Hindlimb muscle (tissue), 1 donor: ENCODE data around the gene IFI27L1. TPM values are rescaled to one million over a fixed set of nuclear protein-coding genes. Genes with fewer than 3 reads are reported as not detected.

Source experiments
- DNase-seq: peaks from one replicate; pipeline ENCODE4 v3.0.0-alpha.2; 2013
- polyA plus RNA-seq: library from polyadenylated mRNA; unstranded; fragments of 120-200 nt; gene quantifications from one replicate; pipeline ENCODE4 v1.2.1, GENCODE V29; 2013; ENCODE audit not compliant: insufficient read length

IFI27L1 gene
- polyA plus RNA-seq, 1 donor: 11.6 TPM

DNA sequence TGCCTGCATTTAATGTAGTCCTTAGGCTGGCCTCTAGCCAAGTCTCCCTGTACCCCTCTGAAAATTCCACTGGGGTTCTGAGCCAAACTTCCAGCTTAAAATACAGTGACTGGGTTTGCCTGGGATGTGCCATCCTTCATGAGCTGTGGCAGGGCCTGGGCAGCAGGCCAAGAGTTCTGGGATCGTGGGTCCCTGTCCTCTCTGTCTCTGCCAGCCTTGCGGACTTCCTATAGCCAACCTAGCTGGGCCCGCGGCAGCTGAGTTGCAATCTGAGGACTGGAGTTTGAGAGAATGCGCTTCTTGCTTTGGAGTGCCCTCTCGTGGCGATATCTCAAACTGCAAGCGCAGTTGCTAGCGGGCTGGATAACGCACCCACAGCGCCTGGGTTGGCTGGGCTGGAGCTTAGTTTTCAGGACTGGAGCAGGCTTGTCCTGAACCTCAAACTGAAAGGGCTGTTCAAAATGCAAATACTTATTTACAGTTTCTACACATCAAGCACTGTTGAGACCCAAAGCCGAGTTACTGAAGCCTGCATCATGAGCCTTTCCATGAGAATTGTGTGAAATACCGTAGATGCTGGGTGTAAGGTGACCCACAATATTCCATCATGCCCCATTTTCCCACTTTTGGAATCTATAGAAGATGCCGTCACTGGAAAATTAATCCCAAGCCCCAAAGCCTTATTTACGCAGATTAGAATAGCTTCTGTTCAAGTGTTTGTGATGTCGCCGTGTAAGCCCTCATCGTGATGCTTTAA lies 55.6 kb downstream of the IFI27L1 start:
- DNase-seq: peak; percentile 77

DNA sequence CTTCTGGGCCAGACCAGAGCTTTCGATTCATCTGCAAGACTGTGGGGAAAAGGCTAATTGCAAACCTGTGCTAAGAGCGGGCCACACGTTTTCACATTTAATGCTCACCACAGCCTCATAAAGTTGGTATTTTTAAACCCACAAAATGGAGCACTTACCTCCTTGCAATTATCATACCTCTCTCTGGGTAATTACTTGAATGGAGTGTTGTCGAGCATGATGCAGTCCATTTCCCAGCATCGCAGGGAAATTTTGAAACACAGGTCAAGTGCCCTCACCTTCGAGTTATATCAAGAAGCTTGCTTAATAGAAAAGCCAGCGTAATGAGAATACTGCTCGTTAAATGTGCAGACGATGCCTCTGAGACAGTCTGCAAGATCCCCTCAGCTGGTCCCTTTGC lies 57.1 kb downstream of the IFI27L1 start:
- DNase-seq: no peak

DNA sequence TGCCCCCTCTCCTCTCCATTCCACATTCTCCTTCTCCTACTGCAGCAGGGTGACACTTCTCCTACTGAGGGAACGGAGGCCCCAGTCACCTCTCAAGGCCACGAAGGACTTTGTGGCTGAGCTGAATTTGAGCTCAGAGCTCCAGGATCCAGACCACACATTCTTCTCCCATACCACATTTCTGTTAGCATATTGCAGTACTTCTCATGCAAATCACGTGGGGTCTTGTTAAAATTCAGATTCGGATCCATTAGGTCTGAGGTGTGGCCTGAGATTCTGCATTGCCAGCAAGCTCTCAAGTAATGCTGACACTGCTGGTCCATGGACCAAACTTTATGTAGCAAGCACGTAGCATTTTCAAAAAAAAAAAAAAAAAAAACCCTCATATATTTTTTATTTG lies 57.9 kb downstream of the IFI27L1 start:
- DNase-seq: no peak

DNA sequence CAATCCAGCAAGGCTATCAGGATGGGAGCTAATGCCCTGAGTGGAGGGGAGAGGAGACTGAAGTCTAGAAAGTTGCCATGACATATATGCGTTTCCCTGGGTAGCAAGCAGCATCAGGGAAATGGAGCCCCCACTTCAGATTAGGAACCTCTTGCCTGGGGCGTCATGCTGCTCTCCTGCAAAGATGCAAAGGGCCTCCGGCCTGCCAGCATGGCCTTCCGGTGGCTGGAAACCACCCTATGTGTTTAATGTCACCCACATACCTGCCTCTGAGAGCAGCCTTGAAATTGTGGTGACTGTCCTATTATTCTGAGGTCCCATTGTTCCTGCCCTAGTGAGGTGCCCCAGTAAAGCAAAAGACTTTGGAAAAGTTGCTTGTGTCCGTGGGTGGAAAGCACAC lies 58.3 kb downstream of the IFI27L1 start:
- no peak for DNase-seq

DNA sequence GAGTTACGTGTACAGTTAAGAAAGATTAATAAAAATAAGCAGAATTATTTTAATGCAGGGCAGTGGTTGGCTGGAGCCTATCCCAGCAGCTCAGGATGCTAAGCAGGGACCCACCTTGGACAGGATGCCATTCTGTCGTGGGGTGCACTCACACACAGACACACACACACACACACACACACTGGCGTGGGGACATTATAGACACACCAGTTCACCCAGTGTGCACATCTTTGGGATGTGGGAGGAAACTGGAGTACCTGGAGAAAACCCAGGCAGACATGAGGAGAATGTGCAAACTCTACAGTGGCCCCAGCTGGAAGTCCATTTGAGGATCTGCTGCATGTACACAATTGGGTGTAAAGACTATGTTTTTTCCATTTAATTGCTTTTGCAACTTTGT lies 61.1 kb downstream of the IFI27L1 start:
- DNase-seq: no peak

DNA sequence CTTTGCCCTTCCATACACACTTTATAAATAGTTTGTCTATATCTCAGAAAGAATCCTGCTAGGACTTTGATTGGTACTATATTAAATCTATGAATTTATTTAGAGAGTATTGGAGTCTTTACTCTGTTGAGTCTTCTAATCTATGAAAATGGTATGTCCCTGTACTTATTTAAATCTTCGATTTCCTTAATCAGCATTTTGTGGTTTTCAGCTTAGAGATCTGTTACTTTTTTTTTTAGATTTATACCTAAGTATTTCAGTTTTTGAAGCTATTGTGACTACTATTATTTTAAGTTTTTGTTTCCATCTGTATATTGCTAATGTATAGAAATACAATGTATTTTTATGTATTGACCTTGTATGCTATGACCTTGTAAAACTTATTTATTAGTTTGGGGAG lies 61.7 kb downstream of the IFI27L1 start:
- DNase-seq: no peak

DNA sequence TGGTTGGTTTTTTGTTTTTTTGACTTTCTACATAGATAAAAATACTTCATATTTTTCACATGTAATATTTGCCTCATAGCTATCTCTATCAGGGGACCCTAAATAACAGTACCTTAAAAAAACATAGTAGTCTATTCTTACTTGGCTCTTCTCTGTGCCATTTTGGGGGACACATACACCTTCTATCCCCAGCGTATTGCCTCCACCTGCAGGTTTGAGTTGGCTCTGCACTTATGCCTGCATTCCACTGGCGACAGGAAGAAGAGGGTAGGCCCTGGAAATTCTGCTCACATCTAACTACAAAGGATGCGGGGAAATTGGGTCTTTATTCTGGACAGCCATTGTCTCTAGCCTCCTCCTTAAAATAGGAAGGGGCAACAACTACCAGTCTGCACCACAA lies 62.1 kb downstream of the IFI27L1 start:
- DNase-seq: no peak

DNA sequence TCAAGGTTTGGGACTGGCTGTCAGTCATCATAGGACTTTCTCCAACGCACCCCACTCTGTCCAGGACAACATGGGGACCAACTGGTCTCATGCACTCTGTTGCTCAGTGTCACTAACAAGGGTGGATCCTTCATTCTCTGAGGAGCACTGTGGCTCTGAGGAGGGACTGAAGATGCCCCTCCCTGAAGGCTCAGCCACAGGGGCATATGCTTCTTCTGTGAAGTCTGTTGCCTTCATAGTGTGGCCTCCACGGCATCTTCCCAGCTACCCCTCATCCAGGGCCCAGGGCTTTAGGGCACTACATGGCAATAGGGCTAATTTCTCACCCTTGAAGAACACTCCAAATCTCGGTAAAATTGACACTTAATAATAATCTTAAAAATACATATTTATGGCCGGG lies 62.6 kb downstream of the IFI27L1 start:
- no peak for DNase-seq

DNA sequence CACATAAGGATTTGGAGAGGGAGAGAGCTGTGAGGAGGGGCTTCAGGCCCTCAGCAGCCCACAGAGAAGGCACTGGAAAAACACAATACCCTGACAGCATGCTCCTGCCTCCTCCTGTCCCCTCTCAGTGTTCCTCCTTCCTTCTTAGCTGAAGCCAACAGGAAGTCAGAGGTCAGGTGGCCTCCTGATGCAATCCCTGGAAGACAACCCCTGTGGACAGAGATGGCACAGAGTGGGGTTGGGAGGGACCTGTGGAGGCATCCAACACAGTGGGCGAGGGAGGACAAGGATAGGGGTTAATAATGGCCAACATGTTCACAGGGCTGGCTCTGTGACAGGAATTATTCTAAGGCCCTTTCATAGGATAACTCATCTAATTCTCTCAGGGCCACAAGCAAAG lies 63.7 kb downstream of the IFI27L1 start:
- DNase-seq: no peak

DNA sequence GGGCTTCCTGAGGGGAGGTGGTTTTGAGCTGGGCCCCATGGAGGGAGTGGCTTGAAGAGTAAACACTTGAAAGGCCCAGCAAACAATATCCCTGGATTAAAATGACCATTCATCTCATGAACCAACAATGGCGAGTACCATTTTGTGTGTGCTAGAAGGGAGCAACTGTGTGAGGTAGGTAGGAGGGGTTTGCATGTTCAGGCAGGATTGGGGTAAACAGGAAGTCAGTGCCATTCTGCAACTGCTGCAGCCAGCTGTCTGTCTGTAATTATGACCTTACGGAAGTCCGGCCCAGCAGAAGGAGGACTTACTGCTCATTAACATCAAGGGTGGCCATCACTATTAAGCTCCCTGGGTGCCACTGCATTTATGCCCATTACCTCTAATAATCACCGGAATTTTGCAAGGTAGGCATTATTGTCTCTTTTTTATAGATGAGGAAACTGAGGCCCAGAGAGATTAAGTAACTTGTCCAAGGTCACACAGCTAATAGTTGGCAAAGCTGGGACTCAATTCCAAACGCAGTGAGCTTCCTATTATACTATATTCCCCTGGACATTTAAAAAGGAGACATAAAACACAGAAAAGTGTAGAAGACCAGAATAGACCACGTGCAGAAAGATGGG lies 64.9 kb downstream of the IFI27L1 start:
- no peak for DNase-seq

Other genes with a start within 250 kb of the IFI27L1 start
- gene FAM181A, start 154.0 kb upstream of the IFI27L1 start, polyA plus RNA-seq: not detected
- 31.7 TPM for gene ASB2, start 104.7 kb upstream of the IFI27L1 start, polyA plus RNA-seq
- gene CCDC197, start 84.0 kb upstream of the IFI27L1 start, polyA plus RNA-seq: 0.32 TPM
- gene OTUB2, start 55.0 kb upstream of the IFI27L1 start, polyA plus RNA-seq: 0.67 TPM
- 84.8 TPM for gene DDX24, start 108 bp upstream of the IFI27L1 start, polyA plus RNA-seq
- 2.6 TPM for gene IFI27, start 29.4 kb downstream of the IFI27L1 start, polyA plus RNA-seq
- gene IFI27L2, start 48.3 kb downstream of the IFI27L1 start, polyA plus RNA-seq: 12.7 TPM
- gene PPP4R4, start 93.0 kb downstream of the IFI27L1 start, polyA plus RNA-seq: 0.22 TPM
- gene SERPINA10, start 212.0 kb downstream of the IFI27L1 start, polyA plus RNA-seq: not detected
- not detected for gene SERPINA6, start 242.0 kb downstream of the IFI27L1 start, polyA plus RNA-seq